Coronary artery (tissue), 2 donors: ENCODE measurements around the gene PLXNB1.
"Not testable (repeated sequence)": the region's sequence is repeated elsewhere in the genome, so short reads cannot be mapped to it uniquely, and the experiment has no call there.

Experiments
- DNase-seq: peaks from one replicate; pipeline ENCODE4 v3.0.0-alpha.2; 2017; ENCODE audit warnings: low spot score
- H3K27ac ChIP-seq, 2 donors: fragments of 200-600 bp; sonication (generic); one replicate each; pipeline ENCODE4 v1.5.1; 2016 to 2019
- H3K4me3 ChIP-seq: fragments of 200-600 bp; sonication (generic); 2 replicates; pipeline ENCODE4 v1.5.1; 2016; ENCODE audit warnings: mild to moderate bottlenecking, moderate library complexity
- TF ChIP-seq, protein P1 (sequence below): fragments of 200-600 bp; sonication (generic); IDR thresholded peaks from one replicate; pipeline ENCODE4 v1.5.1; 2019; ENCODE audit warnings: antibody characterized with exemption

PLXNB1 gene

DNA sequence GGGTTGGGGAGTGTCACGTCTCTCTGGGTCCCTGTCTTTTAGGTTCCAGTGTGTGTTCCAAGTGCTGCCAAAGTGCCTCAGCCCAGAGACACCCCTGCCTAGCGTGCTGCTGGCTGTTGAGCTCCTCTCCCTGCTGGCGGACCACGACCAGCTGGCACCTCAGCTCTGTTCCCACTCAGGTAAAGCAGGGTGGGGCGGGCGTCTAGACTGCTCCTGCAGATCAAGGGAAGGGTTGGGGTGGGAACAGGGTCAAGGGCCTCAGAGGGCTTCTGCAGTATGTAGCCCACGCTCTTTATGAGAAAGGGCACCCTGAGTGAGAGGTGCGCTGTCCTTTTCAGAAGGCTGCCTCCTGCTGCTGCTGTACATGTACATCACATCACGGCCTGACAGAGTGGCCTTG is 33.8 kb upstream of the PLXNB1 start:
- TF ChIP-seq, protein P1, sequence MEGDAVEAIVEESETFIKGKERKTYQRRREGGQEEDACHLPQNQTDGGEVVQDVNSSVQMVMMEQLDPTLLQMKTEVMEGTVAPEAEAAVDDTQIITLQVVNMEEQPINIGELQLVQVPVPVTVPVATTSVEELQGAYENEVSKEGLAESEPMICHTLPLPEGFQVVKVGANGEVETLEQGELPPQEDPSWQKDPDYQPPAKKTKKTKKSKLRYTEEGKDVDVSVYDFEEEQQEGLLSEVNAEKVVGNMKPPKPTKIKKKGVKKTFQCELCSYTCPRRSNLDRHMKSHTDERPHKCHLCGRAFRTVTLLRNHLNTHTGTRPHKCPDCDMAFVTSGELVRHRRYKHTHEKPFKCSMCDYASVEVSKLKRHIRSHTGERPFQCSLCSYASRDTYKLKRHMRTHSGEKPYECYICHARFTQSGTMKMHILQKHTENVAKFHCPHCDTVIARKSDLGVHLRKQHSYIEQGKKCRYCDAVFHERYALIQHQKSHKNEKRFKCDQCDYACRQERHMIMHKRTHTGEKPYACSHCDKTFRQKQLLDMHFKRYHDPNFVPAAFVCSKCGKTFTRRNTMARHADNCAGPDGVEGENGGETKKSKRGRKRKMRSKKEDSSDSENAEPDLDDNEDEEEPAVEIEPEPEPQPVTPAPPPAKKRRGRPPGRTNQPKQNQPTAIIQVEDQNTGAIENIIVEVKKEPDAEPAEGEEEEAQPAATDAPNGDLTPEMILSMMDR = no peak
- no peak for DNase-seq
- Histone ChIP-seq H3K4me3 (no peak overlapping the region), H3K27ac (peak overlapping the region in 1 of 2 donors; percentile 100)

DNA sequence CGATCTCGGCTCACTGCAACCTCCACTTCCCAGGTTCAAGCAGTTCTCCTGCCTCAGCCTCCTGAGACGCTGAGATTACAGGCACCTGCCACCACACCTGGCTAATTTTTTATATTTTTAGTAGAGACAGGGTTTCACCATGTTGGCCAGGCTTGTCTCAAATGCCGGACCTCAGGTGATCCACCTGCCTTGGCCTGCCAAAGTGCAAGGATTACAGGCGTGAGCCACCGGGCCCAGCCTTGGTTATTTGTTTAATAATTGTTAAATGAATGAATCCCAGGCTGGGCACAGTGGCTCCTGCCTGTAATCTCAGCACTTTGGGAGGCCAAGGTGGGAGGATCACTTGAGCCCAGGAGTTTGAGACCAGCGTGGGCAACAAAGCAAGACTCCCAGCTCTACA is 31.9 kb upstream of the PLXNB1 start:
- not testable (repeated sequence) for DNase-seq, H3K4me3 ChIP-seq, H3K27ac ChIP-seq

DNA sequence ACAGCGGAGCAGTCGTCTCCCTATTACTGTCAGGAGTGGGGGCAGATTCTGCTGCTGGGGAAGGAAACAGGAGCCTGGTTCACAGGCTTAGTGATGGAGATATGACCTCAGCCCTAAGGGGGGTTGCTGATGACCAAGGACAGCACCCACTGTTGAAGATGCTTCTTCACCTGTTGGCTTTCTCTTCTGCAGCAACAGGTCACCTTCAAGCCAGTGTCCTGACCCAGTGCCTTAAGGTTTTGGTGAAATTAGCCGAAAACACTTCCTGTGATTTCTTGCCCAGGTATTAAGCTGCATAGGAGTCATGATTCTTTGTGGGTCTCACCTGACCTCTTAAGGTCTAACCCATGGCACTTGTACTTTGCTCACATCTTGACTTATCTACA is 30.6 kb upstream of the PLXNB1 start:
- no peak for DNase-seq
- H3K4me3 ChIP-seq = no peak overlapping the region
- no peak overlapping the region for H3K27ac ChIP-seq
- TF ChIP-seq, protein P1 = no peak

DNA sequence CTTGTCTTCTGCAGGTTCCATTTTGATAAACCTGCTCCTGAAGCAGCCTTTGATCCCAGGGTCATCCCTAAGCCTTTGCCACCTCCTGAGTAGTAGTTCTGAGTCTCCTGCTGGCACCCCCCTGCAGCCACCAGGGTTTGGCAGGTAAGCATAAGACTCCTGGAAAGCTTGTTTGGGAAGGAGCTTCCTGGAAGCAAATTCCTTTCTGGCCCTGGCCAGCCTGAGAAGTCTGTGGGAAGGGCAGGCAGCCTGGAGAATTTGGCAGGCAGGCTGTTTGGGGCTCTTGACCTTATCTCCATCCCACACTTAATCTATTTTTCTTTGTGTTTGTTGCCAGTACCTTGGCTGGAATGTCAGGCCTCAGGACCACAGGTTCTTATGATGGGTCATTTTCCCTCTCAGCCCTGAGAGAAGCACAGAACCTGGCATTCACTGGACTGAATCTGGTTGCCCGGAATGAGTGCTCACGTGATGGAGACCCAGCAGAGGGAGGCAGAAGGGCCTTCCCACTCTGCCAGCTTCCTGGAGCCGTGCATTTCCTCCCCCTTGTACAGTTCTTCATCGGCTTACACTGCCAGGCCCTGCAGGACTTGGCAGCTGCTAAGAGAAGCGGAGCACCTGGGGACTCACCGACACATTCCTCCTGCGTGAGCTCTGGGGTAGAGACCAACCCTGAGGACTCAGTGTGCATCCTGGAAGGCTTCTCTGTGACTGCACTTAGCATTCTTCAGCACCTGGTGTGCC is 30.1 kb upstream of the PLXNB1 start:
- DNase-seq = no peak

DNA sequence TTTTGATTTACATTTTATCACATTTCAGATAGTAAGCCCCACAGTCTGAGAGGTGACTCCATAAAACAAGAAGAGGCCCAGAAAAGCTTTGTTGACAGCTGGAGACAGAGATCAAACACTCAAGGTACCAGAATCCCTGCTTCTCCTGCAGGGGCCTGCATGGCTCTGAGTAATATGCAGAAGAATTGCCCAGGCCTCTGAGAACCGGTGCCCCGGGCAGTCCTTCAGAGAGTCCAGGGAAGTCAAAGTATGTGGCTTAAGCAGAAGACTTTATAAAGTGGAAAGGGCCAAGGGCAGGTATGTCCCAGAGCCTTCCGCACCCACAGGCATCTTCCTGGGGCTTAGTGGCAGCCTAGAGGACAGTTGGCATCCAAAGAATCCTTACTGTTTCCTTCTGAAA is 29.4 kb upstream of the PLXNB1 start:
- no peak for DNase-seq
- Histone ChIP-seq H3K4me3 (no peak overlapping the region), H3K27ac (no peak overlapping the region)
- TF ChIP-seq, protein P1 = no peak

More for the DNA sequence above, 30.1 kb upstream of the PLXNB1 start:
- H3K27ac ChIP-seq = no peak overlapping the region
- no peak overlapping the region for H3K4me3 ChIP-seq
- TF ChIP-seq, protein P1 = no peak

DNA sequence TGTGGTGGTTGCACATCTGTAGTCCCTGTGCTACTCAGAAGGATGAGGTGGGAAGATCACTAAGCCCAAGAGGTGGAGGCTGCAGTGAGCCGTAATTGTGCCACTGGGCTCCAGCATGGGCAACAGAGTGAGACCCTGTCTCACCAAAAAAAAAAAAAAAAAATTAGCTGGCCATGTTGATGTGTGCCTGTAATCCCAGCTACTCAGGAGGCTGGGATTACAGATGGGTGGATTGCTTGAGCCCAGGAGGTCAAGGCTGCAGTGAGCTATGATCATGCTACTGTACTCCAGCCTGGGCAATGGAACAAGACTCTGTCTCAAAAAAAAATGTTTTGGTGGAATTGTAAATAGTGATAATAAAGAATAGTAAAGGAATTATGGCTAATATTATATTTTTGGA is 26.6 kb upstream of the PLXNB1 start:
- no peak overlapping the region for H3K27ac ChIP-seq
- DNase-seq = no peak
- TF ChIP-seq, protein P1 = no peak
- H3K4me3 ChIP-seq = no peak overlapping the region

DNA sequence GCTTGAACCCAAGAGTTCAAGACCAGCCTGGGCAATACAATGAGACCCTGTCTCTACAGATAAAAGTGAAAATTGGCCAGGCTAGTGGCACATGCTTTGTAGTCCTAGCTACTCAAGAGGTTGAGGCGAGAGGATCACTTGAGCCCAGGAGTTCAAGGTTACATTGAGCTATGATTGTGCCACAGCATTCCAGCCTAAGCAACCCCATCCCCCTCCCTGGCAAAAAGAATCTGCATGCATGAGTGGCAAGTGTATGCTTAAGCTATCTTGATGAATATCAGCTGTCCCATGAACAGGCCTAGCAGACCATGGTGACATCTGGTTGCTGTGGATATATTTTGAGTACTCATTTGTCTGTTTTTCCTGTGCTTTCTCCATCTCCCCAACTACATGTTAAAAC is 21.4 kb upstream of the PLXNB1 start:
- no peak for DNase-seq
- TF ChIP-seq, protein P1 = no peak

More for the DNA sequence above, 21.4 kb upstream of the PLXNB1 start:
- H3K27ac ChIP-seq = no peak overlapping the region
- H3K4me3 ChIP-seq = no peak overlapping the region
